Stimulated activated CD8-positive, alpha-beta memory T cell treated with anti-CD3 and anti-CD28 coated beads, Interleukin-4, amount 100 ng/mL, for 24 hours (primary cell): ENCODE results near the gene OR8I2.
"Not testable (repeated sequence)": the region's sequence is repeated elsewhere in the genome, so short reads cannot be mapped to it uniquely, and the experiment has no call there.

ENCODE experiments used
- DNase-seq: peaks from one replicate; pipeline ENCODE4 v3.0.0-alpha.2; 2020; ENCODE audit warnings: low read depth

Gene OR8I2

GRCh38 chr11:56093008-56093407 is at the start of gene OR8I2:
Gene OR8I2, plus strand, starts transcription at chr11:56093308. Its CDS starts 0 bp downstream, at chr11:56093308.
- no peak for DNase-seq

GRCh38 chr11:56045538-56045937 is 47.6 kb upstream of the OR8I2 start:
- DNase-seq = no peak

GRCh38 chr11:56048480-56048879 is 44.6 kb upstream of the OR8I2 start:
- no peak for DNase-seq

GRCh38 chr11:56049487-56049886 is 43.6 kb upstream of the OR8I2 start:
- DNase-seq = no peak

GRCh38 chr11:56056366-56056765 is 36.7 kb upstream of the OR8I2 start:
- not testable (repeated sequence) for DNase-seq

- not testable (repeated sequence) for DNase-seq
Observed at GRCh38 chr11:56057661-56058237, 35.4 kb upstream of the OR8I2 start.

GRCh38 chr11:56058260-56058780 is 34.8 kb upstream of the OR8I2 start:
- DNase-seq = not testable (repeated sequence)

GRCh38 chr11:56066980-56067379 is 26.1 kb upstream of the OR8I2 start:
- no peak for DNase-seq

GRCh38 chr11:56089697-56090096 is 3.4 kb upstream of the OR8I2 start:
- DNase-seq = no peak

GRCh38 chr11:56103210-56103737 is 10.2 kb downstream of the OR8I2 start, which contains the start of gene OR8H2:
Gene OR8H2, plus strand, starts transcription at chr11:56103687. Its CDS starts 1,356 bp downstream, at chr11:56105043.
- DNase-seq = no peak

- DNase-seq = no peak
Observed at GRCh38 chr11:56122073-56122472, 29.0 kb downstream of the OR8I2 start, which contains the start of gene OR8H3. Gene OR8H3, plus strand, starts transcription at chr11:56122373. Its CDS starts 0 bp downstream, at chr11:56122373.

GRCh38 chr11:56140151-56140661 is 47.1 kb downstream of the OR8I2 start, which contains the start of gene OR8J3:
Gene OR8J3, minus strand, starts transcription at chr11:56140201. Its CDS starts 2,483 bp downstream, at chr11:56137718.
- no peak for DNase-seq

- DNase-seq = not testable (repeated sequence)
Observed at GRCh38 chr11:56143681-56144080, 50.6 kb downstream of the OR8I2 start.
